NCI-H2029 (cell line): Measurements from ENCODE around the gene ARHGDIA.

Experiments
- DNase-seq: peaks from one replicate; lab custom pipeline; 2025; lab: John Stamatoyannopoulos, UW

ARHGDIA gene

DNA sequence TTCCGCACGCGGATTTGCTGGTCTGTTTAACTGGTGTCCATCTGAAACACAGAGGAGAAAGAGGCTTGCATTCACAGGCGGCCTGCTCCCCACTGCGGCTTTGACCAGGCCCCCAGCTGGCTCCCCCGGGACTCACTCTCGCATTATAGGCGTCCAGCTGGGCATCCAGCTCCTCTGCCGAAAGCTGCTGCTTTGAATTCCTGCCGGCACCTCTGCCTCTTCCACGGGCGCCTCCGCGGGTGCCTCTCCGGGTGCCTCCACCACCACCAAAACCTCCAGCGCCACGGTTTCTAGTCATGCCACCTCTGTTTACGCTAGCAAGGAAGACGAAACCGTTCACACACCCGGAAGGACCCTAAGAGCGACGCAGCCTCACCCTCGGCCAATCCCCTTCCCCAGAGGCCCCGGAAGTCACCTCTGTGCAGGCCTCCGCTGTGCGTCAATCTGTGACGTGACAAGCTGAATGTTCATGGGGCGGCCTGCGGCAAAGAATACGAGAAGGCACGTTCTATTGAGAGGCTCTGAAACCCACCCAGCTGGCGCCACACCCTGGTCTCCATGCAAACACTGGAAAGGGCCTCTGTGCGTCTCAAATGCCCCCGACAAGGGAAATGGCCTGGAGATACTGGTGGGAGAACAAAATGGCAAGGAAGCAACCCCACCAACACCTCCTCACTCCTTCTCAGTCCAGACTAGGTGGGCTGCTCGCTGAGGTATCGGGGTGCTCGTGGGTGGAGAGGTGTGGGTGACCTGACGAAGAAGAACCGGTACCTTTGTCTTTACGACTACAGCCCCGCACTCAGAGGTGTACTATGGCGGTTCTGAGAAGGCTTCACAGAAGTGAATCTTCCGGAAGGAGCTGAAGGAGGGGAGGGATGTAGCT, 17.2 kb upstream of the ARHGDIA start:
- DNase-seq: no peak

GRCh38 chr17:81885869-81886548, 14.9 kb upstream of the ARHGDIA start:
- no peak for DNase-seq

- DNase-seq: no peak
Measured at GRCh38 chr17:81885454-81885853, 14.3 kb upstream of the ARHGDIA start.

DNA sequence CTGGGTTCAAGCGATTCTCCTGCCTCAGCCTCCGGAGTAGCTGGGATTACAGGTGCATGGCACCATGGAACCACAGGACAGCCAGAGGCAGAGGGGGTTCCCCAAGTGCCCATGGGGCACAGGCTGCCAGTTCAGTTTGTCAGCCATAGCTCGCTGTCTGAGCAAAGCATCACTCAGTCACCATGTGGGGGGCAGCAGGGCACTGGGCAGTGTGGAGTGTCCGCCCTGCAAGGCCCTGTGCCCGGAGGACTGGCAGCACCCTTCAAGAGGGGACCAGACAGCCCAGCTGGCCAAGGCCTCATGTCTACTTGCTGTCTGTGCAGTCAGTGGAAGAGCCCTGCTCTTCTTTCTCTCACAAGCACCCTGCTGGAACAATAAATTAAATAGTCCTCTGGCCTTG, 13.8 kb upstream of the ARHGDIA start:
- DNase-seq: no peak

GRCh38 chr17:81884520-81884919, 13.4 kb upstream of the ARHGDIA start:
- DNase-seq: no peak

DNA sequence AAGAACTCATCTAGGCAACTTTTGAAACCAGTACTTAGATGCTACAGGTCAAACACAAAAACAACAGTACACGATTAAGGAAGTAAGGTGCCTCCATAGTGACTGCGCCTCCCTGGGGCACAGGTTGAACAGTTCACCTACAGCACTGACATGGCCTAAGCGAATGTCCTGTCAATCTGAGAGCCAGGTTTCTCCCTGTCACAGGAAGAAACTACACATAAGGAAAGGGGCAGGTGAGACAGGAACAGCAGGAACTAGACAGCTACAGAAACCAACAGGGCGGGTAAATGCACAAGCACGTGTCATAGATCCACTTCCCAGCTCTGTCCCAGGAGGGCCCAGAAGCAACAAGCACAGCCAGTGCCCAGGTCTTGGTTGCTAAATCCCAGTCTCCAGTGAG, 8.0 kb upstream of the ARHGDIA start:
- no peak for DNase-seq

DNA sequence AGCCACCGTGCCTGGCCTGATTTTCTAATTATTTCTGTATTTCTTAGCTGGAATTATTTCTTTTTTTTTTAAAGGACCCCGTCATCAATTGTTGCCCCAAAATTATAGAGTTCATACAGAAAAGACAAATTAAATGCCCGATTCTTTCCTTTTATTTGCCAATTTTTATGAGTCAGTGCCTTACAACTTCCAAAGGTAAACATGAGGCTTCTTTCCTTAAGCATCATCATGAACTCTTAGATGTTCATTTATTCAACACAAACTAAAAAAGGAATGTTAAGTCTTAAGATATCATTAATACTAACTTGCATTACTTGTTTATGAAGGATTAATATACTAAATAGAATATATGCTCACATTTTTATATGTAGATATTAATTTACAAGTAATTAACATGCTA, 7.2 kb upstream of the ARHGDIA start:
- DNase-seq: no peak

DNA sequence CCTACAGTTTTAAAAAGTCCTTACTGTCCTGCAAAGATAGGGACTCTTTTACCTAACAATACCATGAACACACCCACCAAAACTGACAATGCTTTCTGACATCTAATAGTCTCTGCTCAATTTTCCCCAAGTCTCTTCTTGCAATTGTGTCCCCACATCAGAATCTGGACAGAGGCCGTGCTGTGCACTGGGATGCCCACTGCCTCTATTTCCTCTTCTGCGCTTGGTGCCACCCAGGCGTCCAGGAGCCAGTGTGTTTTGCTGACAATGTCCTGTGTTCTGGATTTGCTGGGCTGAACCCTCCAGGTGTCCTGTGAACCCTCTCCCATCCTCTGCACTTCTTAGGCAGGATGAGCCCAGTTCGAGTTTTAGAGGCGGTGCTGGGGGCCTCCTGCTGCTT, 6.4 kb upstream of the ARHGDIA start:
- no peak for DNase-seq

- DNase-seq: peak; percentile 82
Measured at GRCh38 chr17:81871387-81872230, 472 bp upstream of the ARHGDIA start.

DNA sequence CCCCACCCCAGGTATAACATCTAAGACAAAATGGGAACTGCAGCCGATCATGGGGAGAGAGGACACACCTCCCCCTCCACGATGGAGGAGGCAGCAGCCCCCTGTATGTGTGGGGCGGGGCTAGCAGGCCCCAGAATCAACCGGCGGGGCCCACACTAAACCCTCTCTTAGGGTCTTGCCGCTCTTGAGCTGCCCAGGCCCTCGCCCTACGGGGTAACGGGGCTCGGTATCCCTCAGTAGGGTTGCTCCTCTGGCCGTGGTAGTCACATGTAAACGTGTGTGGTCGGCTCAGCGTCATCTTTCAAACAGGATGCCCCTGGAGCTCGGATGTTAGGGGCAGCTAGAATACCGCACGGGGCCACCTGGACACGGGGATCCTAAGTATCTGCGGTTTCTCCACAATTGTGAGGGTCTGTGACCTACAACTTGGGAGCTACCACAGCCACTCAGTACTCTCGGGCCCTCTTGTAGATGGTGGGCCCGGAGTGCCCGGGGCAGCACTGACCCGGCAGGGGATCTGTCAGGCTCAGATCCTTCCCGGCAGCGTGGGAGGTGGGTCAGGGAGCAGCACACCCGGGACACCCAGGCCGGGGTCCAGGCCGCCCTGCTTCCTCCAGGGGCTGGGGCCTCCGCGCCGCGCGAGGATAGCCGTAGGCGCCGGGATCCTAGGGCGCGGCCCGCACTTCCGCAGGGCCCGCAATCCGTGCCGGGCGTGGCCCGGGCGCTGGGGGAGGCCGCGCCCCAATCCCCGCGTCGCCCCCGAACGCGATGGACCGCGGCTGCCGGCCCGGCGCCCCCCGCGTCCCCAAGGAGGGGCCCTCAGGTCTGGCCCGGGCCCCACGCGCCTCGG, 781 bp downstream of the ARHGDIA start:
- DNase-seq: no peak

DNA sequence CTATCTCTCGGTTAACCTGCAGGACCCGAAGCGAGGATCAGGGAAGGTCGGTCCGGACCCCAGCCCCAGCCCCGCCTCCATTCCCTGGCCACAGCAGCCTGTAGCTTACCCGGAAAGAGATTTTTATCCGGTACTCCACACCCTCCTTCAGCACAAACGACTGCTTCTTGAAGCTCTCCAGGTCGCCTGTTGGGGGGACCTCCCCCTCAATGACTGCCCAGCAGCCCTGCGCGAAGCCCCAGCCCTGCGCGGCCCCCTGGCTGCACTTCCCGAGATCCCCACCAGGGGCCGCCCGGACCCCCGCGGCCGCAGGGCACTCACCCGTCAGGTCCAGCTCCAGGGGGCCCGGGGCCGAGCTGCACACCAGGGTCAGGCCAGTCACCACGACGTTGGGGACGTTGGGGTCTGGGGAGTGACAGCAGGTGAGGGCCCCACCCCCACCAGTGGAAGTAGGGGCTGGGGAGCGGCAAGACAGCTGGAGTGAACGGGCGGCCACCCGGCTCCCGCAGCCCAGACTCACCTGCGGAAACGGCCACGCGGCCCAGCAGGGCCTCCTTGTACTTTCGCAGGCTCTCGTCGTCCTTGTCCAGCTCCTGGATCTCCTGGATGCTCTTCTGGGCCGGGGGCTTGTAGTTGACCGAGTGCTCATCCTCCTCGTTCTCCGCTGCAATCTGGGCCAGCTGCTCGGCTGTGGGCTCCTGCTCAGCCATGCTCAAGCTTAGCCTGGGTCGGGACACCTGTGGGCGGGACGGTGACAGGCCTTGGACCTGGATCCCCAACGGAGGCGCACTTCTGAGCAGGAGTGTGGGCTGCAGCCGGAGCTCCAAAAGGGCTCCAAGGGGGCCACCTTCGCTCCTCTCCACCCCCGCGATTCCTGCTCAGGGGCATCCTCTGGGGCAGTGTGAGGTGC, 1.7 kb downstream of the ARHGDIA start:
- no peak for DNase-seq

- no peak for DNase-seq
Measured at GRCh38 chr17:81868674-81869220, 2.4 kb downstream of the ARHGDIA start.

DNA sequence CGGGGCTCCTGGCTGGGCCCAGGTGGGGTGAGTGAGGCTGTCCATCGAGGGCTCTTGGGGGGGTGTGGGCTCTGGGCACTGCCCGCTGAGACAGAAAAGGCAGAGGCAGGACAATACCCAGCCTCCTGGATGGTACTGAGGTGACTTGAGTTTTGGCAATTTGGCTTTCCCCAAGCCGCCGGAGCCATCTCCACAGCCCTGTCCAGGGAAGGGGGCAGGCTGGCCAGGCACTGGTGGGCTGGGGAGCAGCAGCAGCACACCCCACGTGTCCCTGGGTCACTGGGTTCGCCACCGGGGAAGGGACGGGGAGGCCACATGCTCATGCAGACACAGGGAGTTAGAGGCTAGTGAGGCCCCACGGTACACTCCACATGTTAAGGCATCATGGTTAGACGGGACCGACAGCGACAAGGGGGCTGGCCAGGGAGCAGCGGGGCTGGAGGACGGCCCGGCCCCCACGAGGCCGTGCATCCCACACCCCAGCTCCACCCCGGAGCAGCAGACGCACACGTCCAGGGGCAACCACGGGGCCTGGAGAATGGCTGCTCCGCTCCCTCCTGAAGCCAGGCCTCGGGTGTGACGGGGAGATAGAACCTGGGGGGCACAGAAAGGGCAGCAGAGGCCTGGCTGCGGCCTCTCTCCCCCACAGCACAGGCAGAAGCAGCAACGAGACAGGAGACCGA, 3.0 kb downstream of the ARHGDIA start:
- no peak for DNase-seq

DNA sequence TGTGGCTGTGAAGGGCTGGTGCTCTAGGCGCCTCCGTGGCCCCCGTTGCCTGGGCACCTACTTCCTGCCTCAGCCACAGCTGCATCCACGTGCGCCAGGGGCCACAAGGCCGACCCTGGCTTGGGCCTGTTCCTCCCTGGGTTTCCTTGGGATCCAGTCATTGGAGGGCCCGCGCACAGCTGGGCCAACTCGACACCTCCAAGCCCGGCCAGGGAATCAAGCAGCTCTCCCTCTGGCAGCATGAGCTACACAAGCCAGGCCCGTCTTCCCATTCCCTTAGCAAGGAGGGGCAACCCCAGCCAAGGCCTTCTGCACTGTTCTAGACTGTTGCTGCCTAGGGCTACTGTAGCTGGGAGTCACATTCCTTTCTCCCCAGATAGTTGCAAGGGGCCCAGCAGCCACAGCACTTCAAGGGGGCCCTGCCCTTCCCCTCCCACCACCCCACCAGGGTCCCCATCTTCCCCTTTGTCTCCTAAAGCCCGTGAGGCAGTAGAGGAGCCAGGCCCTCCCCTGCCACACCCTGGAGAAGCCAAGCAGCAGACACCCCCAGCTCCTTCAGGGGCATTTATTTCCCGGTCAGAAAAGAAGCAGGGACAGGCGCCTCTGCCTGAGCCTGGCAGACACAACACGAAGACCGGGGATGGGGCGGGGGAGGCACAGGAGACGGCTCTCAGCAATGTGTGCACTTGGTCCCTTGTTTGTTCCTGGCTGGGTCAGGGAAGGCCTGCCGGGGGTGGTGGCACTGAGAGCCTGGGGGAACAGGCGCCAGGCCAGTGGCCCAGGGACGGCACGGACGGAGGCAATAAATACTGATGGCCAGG, 3.8 kb downstream of the ARHGDIA start:
- peak; percentile 40 for DNase-seq

DNA sequence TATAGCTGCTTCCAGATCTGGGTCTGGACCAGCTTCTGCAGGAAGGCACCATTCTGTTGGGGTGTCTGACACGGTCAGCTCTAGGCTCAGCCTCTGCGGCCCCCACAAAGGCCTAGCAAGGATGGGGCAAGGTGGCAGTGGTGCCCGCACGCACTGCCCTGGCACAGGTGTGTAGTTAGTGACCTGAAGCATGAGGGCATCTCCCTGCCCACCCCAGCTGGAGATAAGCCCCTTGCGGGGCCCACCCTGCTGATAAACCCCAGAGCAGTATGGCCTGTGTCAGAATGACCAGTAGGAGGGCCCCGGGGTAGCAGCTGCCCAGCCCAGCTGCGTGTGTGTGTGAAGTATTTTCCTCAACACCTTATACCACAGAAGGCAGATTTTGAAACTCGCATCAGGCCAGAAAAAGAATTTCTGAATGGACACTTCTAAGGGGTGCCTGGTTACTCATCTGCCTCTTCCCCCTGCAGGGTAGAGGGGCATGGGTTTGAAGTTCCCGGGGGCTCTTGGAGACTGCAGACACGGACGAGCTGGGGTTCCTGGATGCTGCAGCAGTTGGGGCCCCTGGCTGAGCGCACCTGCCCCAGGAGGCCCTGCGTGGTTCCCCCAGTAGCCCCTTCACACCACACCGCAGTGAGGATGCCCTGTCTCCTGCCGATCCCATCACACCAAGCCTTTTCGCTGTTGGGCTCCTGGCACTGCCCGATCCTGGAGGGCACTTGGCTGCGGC, 4.5 kb downstream of the ARHGDIA start:
- no peak for DNase-seq

GRCh38 chr17:81865733-81866439, 5.3 kb downstream of the ARHGDIA start:
- peak; percentile 73 for DNase-seq

GRCh38 chr17:81865358-81865732, 5.8 kb downstream of the ARHGDIA start:
- no peak for DNase-seq
